ENCODE data around the gene GMCL2.

GRCh38 chr5:178204935-178205748 lies 18.0 kb upstream of the GMCL2 start:
- no peak for TF ChIP-seq CTCF (IDR thresholded peaks at IDR 0.05)
- TF ChIP-seq POLR2A (IDR thresholded peaks at IDR 0.05), result peak; percentile 41

All from right lobe of liver (tissue), 4 donors.